MG63 (cell line): ENCODE data around the gene TRHDE. TPM values are rescaled to one million over a fixed set of nuclear protein-coding genes. Genes with fewer than 3 reads are reported as not detected.

Experiments used
- DNase-seq: peaks from one replicate; pipeline ENCODE4 v3.0.0-alpha.2; 2020
- H3K27me3 ChIP-seq: fragments of 250-450 bp; sonication (Bioruptor Pico); 2 replicates; pipeline ENCODE4 v1.5.1; 2020; ENCODE audit warnings: mild to moderate bottlenecking, moderate library complexity
- H3K36me3 ChIP-seq: fragments of 250-450 bp; sonication (Bioruptor Pico); 2 replicates; pipeline ENCODE4 v1.5.1; 2020; ENCODE audit warnings: mild to moderate bottlenecking, moderate library complexity
- H3K4me3 ChIP-seq: fragments of 250-450 bp; sonication (Bioruptor Pico); 2 replicates; pipeline ENCODE4 v1.5.1; 2020; ENCODE audit warnings: mild to moderate bottlenecking, moderate library complexity
- H3K9me3 ChIP-seq: fragments of 250-450 bp; sonication (Bioruptor Pico); 2 replicates; pipeline ENCODE4 v1.5.1; 2020; ENCODE audit warnings: mild to moderate bottlenecking, moderate library complexity
- total RNA-seq: library from RNA; depleted of rRNA; stranded (reverse); fragments of >200 nt; shearing (Covaris generic); gene quantifications from 2 replicates; pipeline ENCODE4 v1.2.3, GENCODE V29; 2014; ENCODE audit warnings: low replicate concordance; rRNA removed

TRHDE gene, protein sequence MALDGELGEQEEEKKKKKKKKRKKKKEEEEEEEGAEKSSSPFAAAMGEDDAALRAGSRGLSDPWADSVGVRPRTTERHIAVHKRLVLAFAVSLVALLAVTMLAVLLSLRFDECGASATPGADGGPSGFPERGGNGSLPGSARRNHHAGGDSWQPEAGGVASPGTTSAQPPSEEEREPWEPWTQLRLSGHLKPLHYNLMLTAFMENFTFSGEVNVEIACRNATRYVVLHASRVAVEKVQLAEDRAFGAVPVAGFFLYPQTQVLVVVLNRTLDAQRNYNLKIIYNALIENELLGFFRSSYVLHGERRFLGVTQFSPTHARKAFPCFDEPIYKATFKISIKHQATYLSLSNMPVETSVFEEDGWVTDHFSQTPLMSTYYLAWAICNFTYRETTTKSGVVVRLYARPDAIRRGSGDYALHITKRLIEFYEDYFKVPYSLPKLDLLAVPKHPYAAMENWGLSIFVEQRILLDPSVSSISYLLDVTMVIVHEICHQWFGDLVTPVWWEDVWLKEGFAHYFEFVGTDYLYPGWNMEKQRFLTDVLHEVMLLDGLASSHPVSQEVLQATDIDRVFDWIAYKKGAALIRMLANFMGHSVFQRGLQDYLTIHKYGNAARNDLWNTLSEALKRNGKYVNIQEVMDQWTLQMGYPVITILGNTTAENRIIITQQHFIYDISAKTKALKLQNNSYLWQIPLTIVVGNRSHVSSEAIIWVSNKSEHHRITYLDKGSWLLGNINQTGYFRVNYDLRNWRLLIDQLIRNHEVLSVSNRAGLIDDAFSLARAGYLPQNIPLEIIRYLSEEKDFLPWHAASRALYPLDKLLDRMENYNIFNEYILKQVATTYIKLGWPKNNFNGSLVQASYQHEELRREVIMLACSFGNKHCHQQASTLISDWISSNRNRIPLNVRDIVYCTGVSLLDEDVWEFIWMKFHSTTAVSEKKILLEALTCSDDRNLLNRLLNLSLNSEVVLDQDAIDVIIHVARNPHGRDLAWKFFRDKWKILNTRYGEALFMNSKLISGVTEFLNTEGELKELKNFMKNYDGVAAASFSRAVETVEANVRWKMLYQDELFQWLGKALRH
- total RNA-seq: 0.22 and 5.0 TPM in 2 replicates

- Histone ChIP-seq H3K36me3 (no peaks in the 10 kb centered on the region), H3K4me3 (peak within 1 kb of the TSS; percentile 68), H3K9me3 (no peaks in the 10 kb centered on the region), H3K27me3 (no peaks in the 10 kb centered on the region)
- peak; percentile 73 for DNase-seq
Observed at GRCh38 chr12:72272091-72272661, at the start of gene TRHDE. Gene TRHDE (plus strand): TSS chr12:72272370. CDS start chr12:72272644, 274 bp downstream.

DNA sequence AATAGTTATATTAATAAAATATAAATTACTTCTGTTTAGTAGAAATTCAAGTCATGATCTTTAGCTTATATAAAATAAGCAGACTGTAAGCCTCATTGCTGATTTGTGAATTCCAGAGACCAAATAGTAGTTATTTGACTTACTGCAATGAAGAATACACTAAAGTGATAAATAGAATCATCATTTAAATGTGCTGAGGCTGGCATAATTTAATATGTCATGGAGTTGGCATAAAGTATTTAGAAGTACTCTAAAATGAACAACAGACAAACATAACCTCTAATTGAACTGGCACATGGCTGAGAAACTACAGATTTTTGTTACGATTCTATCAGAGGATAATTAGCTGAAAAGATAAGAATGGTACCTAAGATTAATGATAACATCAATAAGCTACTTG lies 45.7 kb upstream of the TRHDE start:
- H3K9me3 ChIP-seq: no peaks in the 10 kb centered on the region
- H3K4me3 ChIP-seq: no peak overlapping the region
- no peak for DNase-seq
- H3K27me3 ChIP-seq: no peaks in the 10 kb centered on the region
- no peaks in the 10 kb centered on the region for H3K36me3 ChIP-seq

- no peak for DNase-seq
- Histone ChIP-seq H3K27me3 (no peaks in the 10 kb centered on the region), H3K9me3 (no peaks in the 10 kb centered on the region), H3K4me3 (no peak overlapping the region), H3K36me3 (no peaks in the 10 kb centered on the region)
Observed at GRCh38 chr12:72228424-72228823, 43.7 kb upstream of the TRHDE start.

- no peak for DNase-seq
- no peaks in the 10 kb centered on the region for H3K9me3 ChIP-seq
- H3K36me3 ChIP-seq: no peaks in the 10 kb centered on the region
- no peaks in the 10 kb centered on the region for H3K27me3 ChIP-seq
- no peak overlapping the region for H3K4me3 ChIP-seq
Observed at GRCh38 chr12:72230589-72230988, 41.6 kb upstream of the TRHDE start.

DNA sequence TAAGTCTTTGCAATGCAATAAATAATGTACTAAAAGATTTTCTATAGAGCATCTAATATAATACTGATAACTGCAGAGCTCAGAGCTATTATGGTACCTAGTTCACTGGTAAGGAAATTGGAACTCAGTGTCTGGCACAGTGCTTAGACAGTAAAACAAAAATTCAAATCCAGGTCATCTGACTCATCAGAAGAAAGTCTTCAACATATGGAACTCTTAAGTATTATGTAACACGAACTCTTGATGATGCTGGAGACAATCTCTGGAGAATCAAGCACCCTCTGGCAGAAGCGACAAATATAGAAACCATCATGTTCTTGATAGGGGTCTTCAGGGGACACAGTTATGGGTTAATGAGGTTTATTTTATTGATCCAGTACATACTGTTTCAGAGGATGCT lies 37.3 kb upstream of the TRHDE start:
- Histone ChIP-seq H3K4me3 (no peak overlapping the region), H3K9me3 (0 out of 2 replicates have a peak, but pooled peaks cover 2% of the 10 kb centered on the region), H3K36me3 (no peaks in the 10 kb centered on the region), H3K27me3 (no peaks in the 10 kb centered on the region)
- no peak for DNase-seq

GRCh38 chr12:72236071-72236705 lies 36.0 kb upstream of the TRHDE start:
- Histone ChIP-seq H3K27me3 (no peaks in the 10 kb centered on the region), H3K4me3 (no peak overlapping the region), H3K9me3 (0 out of 2 replicates have a peak, but pooled peaks cover 2% of the 10 kb centered on the region), H3K36me3 (no peaks in the 10 kb centered on the region)
- DNase-seq: no peak

GRCh38 chr12:72241552-72241951 lies 30.6 kb upstream of the TRHDE start:
- no peaks in the 10 kb centered on the region for H3K27me3 ChIP-seq
- no peak for DNase-seq
- H3K9me3 ChIP-seq: 0 out of 2 replicates have a peak, but pooled peaks cover 2% of the 10 kb centered on the region
- no peaks in the 10 kb centered on the region for H3K36me3 ChIP-seq
- no peak overlapping the region for H3K4me3 ChIP-seq

- no peak for DNase-seq
- Histone ChIP-seq H3K36me3 (no peaks in the 10 kb centered on the region), H3K27me3 (no peaks in the 10 kb centered on the region), H3K4me3 (no peak overlapping the region), H3K9me3 (0 out of 2 replicates have a peak, but pooled peaks cover 2% of the 10 kb centered on the region)
Observed at GRCh38 chr12:72242946-72243345, 29.2 kb upstream of the TRHDE start.

DNA sequence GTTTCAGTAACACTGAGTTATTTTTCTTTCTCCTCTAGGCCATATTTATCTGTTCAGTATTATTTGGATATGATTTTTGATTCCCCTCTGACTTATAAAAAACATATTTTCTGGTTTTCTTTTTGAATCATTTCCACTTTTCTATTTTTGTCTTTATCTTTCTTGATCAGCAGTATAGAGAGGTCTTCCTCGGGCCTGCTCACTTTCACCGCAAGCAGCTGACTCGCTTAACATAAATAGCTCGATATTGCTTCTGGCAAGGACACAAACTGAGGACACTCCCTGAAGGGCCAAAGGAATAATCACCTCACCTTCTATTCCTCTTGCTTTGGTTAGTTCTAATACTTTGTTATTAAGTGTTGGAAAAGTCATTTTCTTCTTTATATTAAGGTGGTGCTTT lies 25.8 kb upstream of the TRHDE start:
- no peaks in the 10 kb centered on the region for H3K27me3 ChIP-seq
- H3K9me3 ChIP-seq: no peaks in the 10 kb centered on the region; the same call in 1 of the 2 replicates
- H3K4me3 ChIP-seq: no peak overlapping the region
- no peaks in the 10 kb centered on the region for H3K36me3 ChIP-seq
- DNase-seq: no peak

DNA sequence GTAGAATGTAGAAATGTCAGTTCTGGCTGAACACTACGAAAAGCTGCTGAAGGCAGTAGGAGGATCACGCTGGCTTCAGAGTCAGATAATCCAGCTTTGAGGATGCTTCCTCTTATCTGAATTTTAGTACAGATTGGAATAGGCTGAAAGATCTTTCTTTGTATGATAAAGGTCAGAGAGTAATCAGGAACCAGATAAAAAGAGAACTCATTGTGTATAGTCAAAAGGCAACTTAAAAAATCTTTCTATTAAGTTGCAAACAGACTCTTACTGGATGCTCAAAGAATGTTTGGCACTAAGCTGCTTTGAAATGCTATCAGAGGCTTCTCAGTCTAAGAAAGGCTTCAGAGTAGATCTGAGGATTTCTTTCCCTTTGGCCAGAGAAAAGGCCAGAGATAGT lies 21.8 kb upstream of the TRHDE start:
- Histone ChIP-seq H3K9me3 (no peaks in the 10 kb centered on the region; the same call in 1 of the 2 replicates), H3K27me3 (no peaks in the 10 kb centered on the region), H3K36me3 (no peaks in the 10 kb centered on the region), H3K4me3 (no peak overlapping the region)
- no peak for DNase-seq

GRCh38 chr12:72256725-72257124 lies 15.4 kb upstream of the TRHDE start:
- H3K36me3 ChIP-seq: no peaks in the 10 kb centered on the region
- H3K9me3 ChIP-seq: no peaks in the 10 kb centered on the region; the same call in 1 of the 2 replicates
- H3K27me3 ChIP-seq: no peaks in the 10 kb centered on the region
- H3K4me3 ChIP-seq: no peak overlapping the region
- no peak for DNase-seq

DNA sequence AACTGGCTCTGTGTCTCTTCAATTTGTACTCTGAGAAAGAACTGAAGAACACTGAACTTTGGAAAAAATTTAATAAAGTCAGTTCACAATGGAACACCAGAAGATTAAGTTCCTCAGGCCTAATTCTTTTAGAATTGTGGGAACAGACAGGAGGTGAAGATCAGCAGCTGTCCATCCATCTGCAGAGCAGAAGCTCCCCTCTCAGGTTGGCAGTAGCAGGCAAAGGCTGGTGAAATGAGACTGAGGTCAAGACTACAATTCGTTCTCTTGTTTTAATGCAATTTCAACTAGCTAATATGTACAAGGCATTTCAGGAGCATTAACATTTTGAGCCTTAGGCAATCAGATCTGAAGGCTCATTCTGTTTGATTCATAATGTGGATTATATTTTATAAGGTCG lies 10.3 kb upstream of the TRHDE start:
- no peaks in the 10 kb centered on the region for H3K36me3 ChIP-seq
- DNase-seq: no peak
- no peak overlapping the region for H3K4me3 ChIP-seq
- no peaks in the 10 kb centered on the region for H3K9me3 ChIP-seq
- H3K27me3 ChIP-seq: no peaks in the 10 kb centered on the region

- Histone ChIP-seq H3K36me3 (no peaks in the 10 kb centered on the region), H3K27me3 (no peaks in the 10 kb centered on the region), H3K9me3 (no peaks in the 10 kb centered on the region), H3K4me3 (no peak overlapping the region)
- DNase-seq: no peak
Observed at GRCh38 chr12:72264548-72265175, 7.5 kb upstream of the TRHDE start.

DNA sequence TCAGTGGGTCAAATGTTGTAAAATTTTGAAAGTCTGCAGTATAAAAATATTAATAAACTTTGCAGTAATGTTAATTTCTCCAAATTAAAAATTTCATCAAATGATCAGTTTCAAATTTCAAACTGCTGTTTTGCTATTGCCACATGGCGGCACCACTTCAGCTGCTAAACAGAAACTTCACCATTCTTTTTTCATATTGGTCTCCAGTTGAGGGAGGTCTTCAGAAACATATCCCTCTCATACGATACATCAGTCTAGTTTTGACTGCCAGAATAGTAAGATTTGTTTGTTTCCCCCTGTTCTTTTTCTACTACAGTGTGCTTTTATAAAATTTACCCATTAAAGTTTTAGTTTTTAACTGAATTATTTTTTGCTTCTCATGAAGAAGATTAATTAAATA lies 4.2 kb upstream of the TRHDE start:
- H3K36me3 ChIP-seq: no peaks in the 10 kb centered on the region
- no peaks in the 10 kb centered on the region for H3K9me3 ChIP-seq
- no peak overlapping the region for H3K4me3 ChIP-seq
- DNase-seq: no peak
- no peaks in the 10 kb centered on the region for H3K27me3 ChIP-seq

DNA sequence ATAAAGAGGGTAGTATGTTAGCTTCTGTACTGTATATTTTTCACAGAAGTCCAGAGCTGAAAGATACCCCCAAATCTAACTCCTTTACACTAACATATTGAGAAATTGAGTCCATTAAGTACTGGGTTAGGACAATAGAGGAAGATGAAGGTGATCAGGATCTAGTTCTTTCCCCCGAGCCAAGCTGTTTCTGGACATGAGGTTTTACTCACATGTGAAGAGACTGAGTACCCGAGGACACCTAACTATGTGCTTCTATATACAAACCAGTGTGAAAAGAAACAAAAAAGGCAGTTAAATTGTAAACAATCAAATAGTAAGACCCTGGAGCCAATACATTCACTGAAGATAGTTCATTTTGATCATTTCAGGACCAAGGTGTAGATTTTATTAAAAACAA lies 3.8 kb upstream of the TRHDE start:
- Histone ChIP-seq H3K9me3 (no peaks in the 10 kb centered on the region), H3K4me3 (no peak overlapping the region), H3K27me3 (no peaks in the 10 kb centered on the region), H3K36me3 (no peaks in the 10 kb centered on the region)
- no peak for DNase-seq

DNA sequence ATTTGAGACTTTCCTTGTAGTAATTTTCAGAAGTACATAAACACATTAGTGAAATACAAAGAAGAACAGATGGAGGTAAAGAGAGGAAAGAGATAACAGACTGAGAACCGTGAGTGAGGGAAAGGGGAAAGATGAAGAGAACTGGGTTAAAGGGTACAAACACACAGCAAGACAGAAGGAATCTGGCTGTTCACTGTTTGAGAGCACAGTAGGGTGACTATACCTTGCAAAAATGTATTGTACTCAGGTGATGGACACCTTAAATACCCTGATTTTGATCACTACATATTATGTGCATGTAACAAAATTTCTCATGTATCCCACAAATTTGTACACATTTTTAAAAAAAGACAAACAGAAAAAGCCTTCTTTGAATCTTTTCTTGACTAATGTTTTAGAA lies 2.7 kb upstream of the TRHDE start:
- Histone ChIP-seq H3K27me3 (no peaks in the 10 kb centered on the region), H3K36me3 (no peaks in the 10 kb centered on the region), H3K4me3 (no peak overlapping the region), H3K9me3 (no peaks in the 10 kb centered on the region)
- DNase-seq: no peak
